CD14-positive monocyte (primary cell): ENCODE data around the gene FGGY. TPM values are rescaled to one million over a fixed set of nuclear protein-coding genes. Genes with fewer than 3 reads are reported as not detected.

ENCODE experiments used
- DNase-seq, 3 donors: peaks; one replicate each; pipeline ENCODE4 v3.0.0-alpha.2; 2011 to 2022
- H2AFZ ChIP-seq: 2 replicates; pipeline ENCODE4 v1.6.0; 2012; ENCODE audit warnings: mild to moderate bottlenecking, low read depth, low read length, inconsistent platforms; ENCODE audit not compliant: insufficient read depth, poor library complexity, severe bottlenecking
- H3K27ac ChIP-seq, 2 donors: 1 replicate in 1 of 2; 2 replicates in 1 of 2; pipeline ENCODE4 v1.5.1; 2012 to 2013; ENCODE audit warnings: low read length in 2 of 2, control low read depth in 1 of 2, inconsistent platforms in 1 of 2, low read depth in 1 of 2, mild to moderate bottlenecking in 1 of 2
- H3K27me3 ChIP-seq, 2 donors: one replicate each; pipeline versions ENCODE4 v1.6.0 to v1.6.1; 2011 to 2013; ENCODE audit warnings: low read length in 2 of 2; ENCODE audit not compliant: control insufficient read depth in 2 of 2, insufficient read depth in 2 of 2
- H3K36me3 ChIP-seq, 2 donors: replicated peaks in 1 of 2; 1 replicate in 1 of 2; 2 replicates in 1 of 2; pipeline versions ENCODE4 v1.5.1 to v1.6.1; 2012 to 2013; ENCODE audit warnings: low read length in 2 of 2, control low read depth in 1 of 2, inconsistent platforms in 1 of 2, mild to moderate bottlenecking in 1 of 2; ENCODE audit not compliant: insufficient read depth in 2 of 2, control insufficient read depth in 1 of 2
- H3K4me1 ChIP-seq, 2 donors: 1 replicate in 1 of 2; 2 replicates in 1 of 2; pipeline versions ENCODE4 v1.5.1 to v1.6.1; 2012 to 2013; ENCODE audit warnings: low read length in 2 of 2, control low read depth in 1 of 2, inconsistent platforms in 1 of 2, mild to moderate bottlenecking in 1 of 2, moderate library complexity in 1 of 2; ENCODE audit not compliant: insufficient read depth in 2 of 2, control insufficient read depth in 1 of 2
- H3K4me2 ChIP-seq: replicated peaks from 2 replicates; pipeline ENCODE3; 2012; ENCODE audit warnings: low read length, moderate library complexity, mild to moderate bottlenecking; ENCODE audit not compliant: poor library complexity, severe bottlenecking; ENCODE audit errors: extremely low read depth
- H3K4me3 ChIP-seq, 3 experiments: fragments of 200-600 bp in 1 of 3; sonication (generic) in 1 of 3; replicated peaks in 1 of 3; 1 replicate in 2 of 3; 2 replicates in 1 of 3; pipeline ENCODE4 v1.5.1; 2011 to 2013; ENCODE audit warnings: low read length in 3 of 3, mild to moderate bottlenecking in 3 of 3, control low read depth in 2 of 3, low read depth in 2 of 3, inconsistent platforms in 1 of 3, moderate library complexity in 1 of 3
- H3K79me2 ChIP-seq: 2 replicates; pipeline ENCODE4 v1.6.0; 2012; ENCODE audit warnings: mild to moderate bottlenecking, control low read depth, inconsistent platforms, low read length, moderate library complexity; ENCODE audit not compliant: insufficient read depth
- H3K9ac ChIP-seq: 2 replicates; pipeline ENCODE4 v1.6.0; 2017; ENCODE audit warnings: low read length, mild to moderate bottlenecking; ENCODE audit not compliant: insufficient read depth, poor library complexity, severe bottlenecking
- H3K9me3 ChIP-seq, 2 donors: replicated peaks in 1 of 2; 1 replicate in 1 of 2; 2 replicates in 1 of 2; pipeline versions ENCODE4 v1.5.1 to v1.6.1; 2012 to 2013; ENCODE audit warnings: low read length in 2 of 2, control low read depth in 1 of 2; ENCODE audit not compliant: control insufficient read depth in 1 of 2, insufficient read depth in 1 of 2
- H4K20me1 ChIP-seq: 2 replicates; pipeline ENCODE4 v1.6.0; 2012; ENCODE audit warnings: mild to moderate bottlenecking, low read length, control low read depth, moderate library complexity; ENCODE audit not compliant: insufficient read depth
- H3K27ac Mint-ChIP-seq, 7 donors: one replicate each; pipeline ENCODE4 v1.8.0; 2020; ENCODE audit warnings: mild to moderate bottlenecking in 7 of 7, mixed read lengths in 7 of 7, moderate library complexity in 6 of 7, inconsistent platforms in 2 of 7
- H3K27me3 Mint-ChIP-seq, 3 donors: one replicate each; pipeline ENCODE4 v1.8.0; 2021 to 2022; ENCODE audit warnings: low read depth in 3 of 3, mild to moderate bottlenecking in 3 of 3, mixed read lengths in 3 of 3, moderate library complexity in 3 of 3, inconsistent platforms in 1 of 3
- H3K36me3 Mint-ChIP-seq, 2 donors: one replicate each; pipeline ENCODE4 v1.8.0; 2020; ENCODE audit warnings: mixed read lengths in 2 of 2, inconsistent platforms in 1 of 2, mild to moderate bottlenecking in 1 of 2
- H3K4me1 Mint-ChIP-seq: one replicate; pipeline ENCODE4 v1.8.0; 2020; ENCODE audit warnings: mild to moderate bottlenecking, mixed read lengths
- H3K4me3 Mint-ChIP-seq, 2 donors: one replicate each; pipeline ENCODE4 v1.8.0; 2020; ENCODE audit warnings: mild to moderate bottlenecking in 2 of 2, mixed read lengths in 2 of 2, moderate library complexity in 1 of 2
- H3K9me3 Mint-ChIP-seq, 7 donors: one replicate each; pipeline ENCODE4 v1.8.0; 2020 to 2022; ENCODE audit warnings: mixed read lengths in 7 of 7, mild to moderate bottlenecking in 6 of 7, moderate library complexity in 6 of 7, inconsistent platforms in 2 of 7
- WGBS: methylation state at CpG from one replicate; pipeline ENCODE4 v1.1.5; 2013; ENCODE audit warnings: missing lambda C conversion rate; ENCODE audit not compliant: insufficient coverage; 5-methylcytosine and 5-hydroxymethylcytosine counted together
- intact Hi-C, 2 donors: fragments of 100-400 bp; cut with micrococcal nuclease; formaldehyde crosslinking; loops; one replicate each; pipeline versions ENCODE4 v1.15.0 to v1.15.1; 2023
- polyA plus RNA-seq, 3 donors: library from polyadenylated mRNA; depleted of rRNA in 1 of 3; unstranded in 2 of 3; stranded (reverse) in 1 of 3; fragments of 300-500 nt in 2 of 3; fragments of >200 nt in 1 of 3; fragmentation: Illumina TruSeq in 2 of 3; gene quantifications; 1 replicate in 2 of 3; 2 replicates in 1 of 3; pipeline ENCODE4 v1.2.3, GENCODE V29; 2012 to 2021
- TF ChIP-seq, protein P1 (sequence below): fragments of 200-600 bp; IDR thresholded peaks from one replicate; pipeline ENCODE4 v1.8.0; 2022; ENCODE audit warnings: antibody characterized with exemption, mild to moderate bottlenecking

The FGGY gene
- polyA plus RNA-seq, 3 donors, result 2.3 to 4.3 (median 2.9) TPM

DNA sequence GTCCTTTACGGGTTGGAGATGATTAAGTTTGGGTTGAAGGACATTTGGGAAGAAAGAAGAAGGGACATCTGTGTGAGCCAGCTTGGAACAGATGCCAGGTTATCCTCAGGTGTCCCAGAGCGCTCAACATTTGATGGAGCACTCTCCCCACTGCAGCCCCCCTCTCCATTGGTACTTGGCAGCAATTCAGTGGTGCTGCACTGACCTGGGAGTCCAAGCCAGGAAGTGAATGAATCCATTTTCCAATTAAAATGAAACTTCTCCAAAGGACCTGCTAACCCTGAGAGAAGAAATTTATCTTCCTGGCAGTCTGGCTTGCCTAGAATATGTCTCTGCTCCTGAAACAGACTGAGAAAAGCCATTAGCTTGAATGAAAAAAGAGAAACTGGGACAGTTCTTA lies 67.1 kb downstream of the FGGY start:
- H3K4me3 ChIP-seq, result no peak overlapping the region
- H3K9ac ChIP-seq, result no peak overlapping the region
- H3K79me2 ChIP-seq, result no peaks in the 10 kb centered on the region
- Mint-ChIP-seq H3K27ac (no peak overlapping the region), H3K4me1 (peaks cover 26% of the 10 kb centered on the region), H3K27me3 (peaks cover 0 to 1% (median 0%) of the 10 kb centered on the region in 3 donors), H3K9me3 (no peaks in the 10 kb centered on the region), H3K36me3 (peaks cover 7 to 10% of the 10 kb centered on the region in 2 donors), H3K4me3 (no peak overlapping the region)
- H3K36me3 ChIP-seq, result no peaks in the 10 kb centered on the region
- DNase-seq, result no peak
- no peaks in the 10 kb centered on the region for H3K27me3 ChIP-seq
- H3K9me3 ChIP-seq, result no peaks in the 10 kb centered on the region
- no peaks in the 10 kb centered on the region for H4K20me1 ChIP-seq
- no peak overlapping the region for H3K4me2 ChIP-seq
- TF ChIP-seq, protein P1, sequence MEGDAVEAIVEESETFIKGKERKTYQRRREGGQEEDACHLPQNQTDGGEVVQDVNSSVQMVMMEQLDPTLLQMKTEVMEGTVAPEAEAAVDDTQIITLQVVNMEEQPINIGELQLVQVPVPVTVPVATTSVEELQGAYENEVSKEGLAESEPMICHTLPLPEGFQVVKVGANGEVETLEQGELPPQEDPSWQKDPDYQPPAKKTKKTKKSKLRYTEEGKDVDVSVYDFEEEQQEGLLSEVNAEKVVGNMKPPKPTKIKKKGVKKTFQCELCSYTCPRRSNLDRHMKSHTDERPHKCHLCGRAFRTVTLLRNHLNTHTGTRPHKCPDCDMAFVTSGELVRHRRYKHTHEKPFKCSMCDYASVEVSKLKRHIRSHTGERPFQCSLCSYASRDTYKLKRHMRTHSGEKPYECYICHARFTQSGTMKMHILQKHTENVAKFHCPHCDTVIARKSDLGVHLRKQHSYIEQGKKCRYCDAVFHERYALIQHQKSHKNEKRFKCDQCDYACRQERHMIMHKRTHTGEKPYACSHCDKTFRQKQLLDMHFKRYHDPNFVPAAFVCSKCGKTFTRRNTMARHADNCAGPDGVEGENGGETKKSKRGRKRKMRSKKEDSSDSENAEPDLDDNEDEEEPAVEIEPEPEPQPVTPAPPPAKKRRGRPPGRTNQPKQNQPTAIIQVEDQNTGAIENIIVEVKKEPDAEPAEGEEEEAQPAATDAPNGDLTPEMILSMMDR, result no peak
- intact Hi-C loops, result no loop called here
- H3K27ac ChIP-seq, result no peak overlapping the region
- 100% methylated on average over 1 of the region's 2 CpGs for WGBS
- peaks cover 22 to 23% of the 10 kb centered on the region in 2 donors for H3K4me1 ChIP-seq
- H2AFZ ChIP-seq, result no peak overlapping the region

DNA sequence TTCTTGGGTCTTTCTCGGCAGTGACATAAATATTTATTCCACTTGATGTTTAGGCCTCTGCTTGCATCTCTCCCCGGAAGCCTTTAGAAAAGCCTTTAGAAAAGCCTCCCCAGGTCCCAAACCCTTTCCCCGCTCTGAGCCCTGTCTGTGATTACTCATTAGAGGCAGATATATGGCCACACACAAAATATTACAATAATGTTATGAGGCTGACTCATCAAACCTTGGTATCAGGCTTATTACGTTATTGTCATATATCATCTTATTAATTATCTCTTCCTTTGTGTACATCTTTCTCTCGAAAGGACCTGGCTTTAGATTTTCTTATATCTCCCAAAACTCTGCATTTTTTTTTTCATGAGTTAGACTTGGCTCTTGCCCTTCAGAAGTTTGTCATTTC lies 69.5 kb downstream of the FGGY start:
- H3K36me3 Mint-ChIP-seq, result peaks cover 7 to 10% of the 10 kb centered on the region in 2 donors
- H3K4me2 ChIP-seq, result no peak overlapping the region
- H3K27ac Mint-ChIP-seq, result no peak overlapping the region
- peaks cover 29% of the 10 kb centered on the region for H3K4me1 Mint-ChIP-seq
- TF ChIP-seq, protein P1, result no peak
- no peaks in the 10 kb centered on the region for H3K27me3 ChIP-seq
- H3K27me3 Mint-ChIP-seq, result peaks cover 0 to 1% (median 0%) of the 10 kb centered on the region in 3 donors
- H3K36me3 ChIP-seq, result no peaks in the 10 kb centered on the region
- intact Hi-C loops, result no loop called here
- H3K9me3 Mint-ChIP-seq, result peaks cover 0 to 2% (median 0%) of the 10 kb centered on the region in 7 donors
- no CpG with 5 or more reads among the region's 5 CpGs for WGBS
- no peak overlapping the region for H2AFZ ChIP-seq
- H3K4me3 ChIP-seq, result no peak overlapping the region
- H3K27ac ChIP-seq, result no peak overlapping the region
- H3K4me3 Mint-ChIP-seq, result no peak overlapping the region
- no peaks in the 10 kb centered on the region for H3K79me2 ChIP-seq
- no peaks in the 10 kb centered on the region for H3K9me3 ChIP-seq
- H4K20me1 ChIP-seq, result no peaks in the 10 kb centered on the region
- H3K9ac ChIP-seq, result no peak overlapping the region
- H3K4me1 ChIP-seq, result peaks cover 22 to 23% of the 10 kb centered on the region in 2 donors
- no peak for DNase-seq
